ENCODE data around the gene TAC3.

The TAC3 gene

DNA sequence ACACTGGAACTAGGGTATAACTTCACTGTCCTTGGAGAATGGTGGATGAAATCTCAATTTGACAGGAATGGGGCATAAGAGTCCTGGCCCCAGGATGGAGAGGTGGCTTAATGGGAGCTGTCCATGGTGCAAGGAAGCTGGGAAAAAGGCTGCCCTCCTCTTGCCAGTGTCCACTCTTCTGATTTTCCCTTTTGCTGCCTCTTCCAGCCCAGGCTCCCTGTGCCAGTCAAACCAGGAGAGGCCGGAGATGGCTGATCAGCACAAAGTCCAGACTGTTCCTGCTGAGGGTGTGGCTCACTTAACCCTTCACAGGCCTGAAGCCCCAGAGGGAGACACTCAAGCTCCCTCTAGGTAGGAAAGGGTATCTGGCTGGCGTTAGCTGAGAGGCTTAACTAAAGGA lies 33.6 kb upstream of the TAC3 start, which contains the start of gene MYO1A:
Gene MYO1A, minus strand, starts transcription at position 240 of the 400 bp plus-strand sequence. CDS start 1,806 bp downstream, outside the sequence.
- H3K27ac ChIP-seq = no peak within 1 kb of the TSS
- TF ChIP-seq, protein P1, sequence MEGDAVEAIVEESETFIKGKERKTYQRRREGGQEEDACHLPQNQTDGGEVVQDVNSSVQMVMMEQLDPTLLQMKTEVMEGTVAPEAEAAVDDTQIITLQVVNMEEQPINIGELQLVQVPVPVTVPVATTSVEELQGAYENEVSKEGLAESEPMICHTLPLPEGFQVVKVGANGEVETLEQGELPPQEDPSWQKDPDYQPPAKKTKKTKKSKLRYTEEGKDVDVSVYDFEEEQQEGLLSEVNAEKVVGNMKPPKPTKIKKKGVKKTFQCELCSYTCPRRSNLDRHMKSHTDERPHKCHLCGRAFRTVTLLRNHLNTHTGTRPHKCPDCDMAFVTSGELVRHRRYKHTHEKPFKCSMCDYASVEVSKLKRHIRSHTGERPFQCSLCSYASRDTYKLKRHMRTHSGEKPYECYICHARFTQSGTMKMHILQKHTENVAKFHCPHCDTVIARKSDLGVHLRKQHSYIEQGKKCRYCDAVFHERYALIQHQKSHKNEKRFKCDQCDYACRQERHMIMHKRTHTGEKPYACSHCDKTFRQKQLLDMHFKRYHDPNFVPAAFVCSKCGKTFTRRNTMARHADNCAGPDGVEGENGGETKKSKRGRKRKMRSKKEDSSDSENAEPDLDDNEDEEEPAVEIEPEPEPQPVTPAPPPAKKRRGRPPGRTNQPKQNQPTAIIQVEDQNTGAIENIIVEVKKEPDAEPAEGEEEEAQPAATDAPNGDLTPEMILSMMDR (IDR thresholded peaks at IDR 0.05) = no peak

DNA sequence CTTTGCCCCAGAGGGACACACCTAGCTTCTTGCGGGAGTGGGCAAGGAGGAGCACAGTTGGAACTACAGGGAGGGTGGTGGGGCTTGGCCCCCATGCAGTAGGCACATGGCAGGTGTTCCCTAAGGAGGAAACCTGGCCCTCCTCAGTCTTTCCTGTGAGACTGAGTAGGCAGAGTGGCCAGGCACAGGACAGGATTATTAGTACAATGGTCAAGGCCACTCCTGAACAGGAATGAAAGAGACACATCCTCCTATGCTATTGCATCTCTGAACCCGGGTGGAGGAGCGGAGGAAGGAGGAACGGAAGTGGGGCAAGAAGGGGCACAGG lies 32.8 kb upstream of the TAC3 start:
- DNase-seq (ENCODE audit: low spot score) = no peak
- Histone ChIP-seq H3K4me3 (no peak overlapping the region), H3K27ac (no peak overlapping the region)
- TF ChIP-seq, protein P1 (IDR thresholded peaks at IDR 0.05) = no peak

More for the DNA sequence above, 33.6 kb upstream of the TAC3 start, which contains the start of gene MYO1A:
- DNase-seq (ENCODE audit: low spot score) = no peak
- H3K4me3 ChIP-seq = no peak within 1 kb of the TSS

DNA sequence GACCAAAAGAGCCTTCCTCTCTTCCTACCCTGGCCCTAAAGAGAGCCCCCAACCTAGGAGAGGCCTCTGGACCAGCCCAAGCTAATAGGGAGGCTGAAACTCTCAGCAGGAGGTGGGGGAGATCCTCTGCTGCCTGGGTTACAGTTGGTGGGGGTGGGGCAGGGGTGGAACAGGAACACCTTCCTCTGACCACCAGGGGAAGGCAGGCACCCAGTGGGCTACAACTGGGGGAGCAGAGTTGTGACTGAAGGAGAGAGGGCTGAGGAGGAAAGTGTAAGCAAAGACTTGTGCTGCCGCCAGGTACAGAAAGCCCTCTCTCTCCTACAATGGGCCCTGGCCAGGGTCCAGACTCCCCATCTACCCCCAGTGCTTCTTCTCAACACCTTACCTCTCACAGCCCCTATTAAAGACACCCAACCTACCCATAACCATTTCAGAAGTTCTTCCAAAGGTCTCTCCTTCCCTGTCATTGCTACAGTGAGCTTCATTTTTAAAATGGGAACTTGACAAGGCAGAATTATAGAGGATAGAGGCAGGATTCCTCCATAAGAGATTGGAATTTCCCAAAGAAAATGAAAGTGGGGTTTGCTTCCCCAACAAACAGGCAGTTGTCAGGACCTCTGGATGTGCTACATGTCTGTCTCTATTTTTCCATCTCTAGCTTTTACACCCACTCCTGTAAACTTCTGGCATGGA lies 32.2 kb upstream of the TAC3 start:
- TF ChIP-seq, protein P1 (IDR thresholded peaks at IDR 0.05) = no peak
- Histone ChIP-seq H3K27ac (no peak overlapping the region), H3K4me3 (no peak overlapping the region)
- DNase-seq (ENCODE audit: low spot score) = no peak

DNA sequence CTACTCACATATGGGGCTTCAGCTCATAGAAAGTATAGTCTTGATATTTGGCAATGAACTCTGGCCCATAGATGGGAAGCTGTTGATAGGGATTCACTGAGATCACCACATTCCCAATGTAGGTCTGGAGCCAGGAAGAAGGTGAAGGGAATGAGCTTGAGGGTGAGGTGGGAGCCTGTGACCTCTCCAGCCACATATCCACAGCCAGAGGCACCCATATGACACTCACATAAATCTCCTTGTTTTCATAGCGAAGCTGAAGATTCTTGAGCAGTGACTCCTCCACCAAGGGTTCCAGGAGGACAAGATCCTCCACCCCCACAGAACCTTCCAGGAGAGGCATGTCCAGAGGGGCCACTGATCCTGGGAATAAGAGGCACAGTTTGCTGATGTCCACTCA lies 31.7 kb upstream of the TAC3 start:
- no peak for DNase-seq (ENCODE audit: low spot score)
- Histone ChIP-seq H3K27ac (no peak overlapping the region), H3K4me3 (no peak overlapping the region)
- TF ChIP-seq, protein P1 (IDR thresholded peaks at IDR 0.05) = no peak

DNA sequence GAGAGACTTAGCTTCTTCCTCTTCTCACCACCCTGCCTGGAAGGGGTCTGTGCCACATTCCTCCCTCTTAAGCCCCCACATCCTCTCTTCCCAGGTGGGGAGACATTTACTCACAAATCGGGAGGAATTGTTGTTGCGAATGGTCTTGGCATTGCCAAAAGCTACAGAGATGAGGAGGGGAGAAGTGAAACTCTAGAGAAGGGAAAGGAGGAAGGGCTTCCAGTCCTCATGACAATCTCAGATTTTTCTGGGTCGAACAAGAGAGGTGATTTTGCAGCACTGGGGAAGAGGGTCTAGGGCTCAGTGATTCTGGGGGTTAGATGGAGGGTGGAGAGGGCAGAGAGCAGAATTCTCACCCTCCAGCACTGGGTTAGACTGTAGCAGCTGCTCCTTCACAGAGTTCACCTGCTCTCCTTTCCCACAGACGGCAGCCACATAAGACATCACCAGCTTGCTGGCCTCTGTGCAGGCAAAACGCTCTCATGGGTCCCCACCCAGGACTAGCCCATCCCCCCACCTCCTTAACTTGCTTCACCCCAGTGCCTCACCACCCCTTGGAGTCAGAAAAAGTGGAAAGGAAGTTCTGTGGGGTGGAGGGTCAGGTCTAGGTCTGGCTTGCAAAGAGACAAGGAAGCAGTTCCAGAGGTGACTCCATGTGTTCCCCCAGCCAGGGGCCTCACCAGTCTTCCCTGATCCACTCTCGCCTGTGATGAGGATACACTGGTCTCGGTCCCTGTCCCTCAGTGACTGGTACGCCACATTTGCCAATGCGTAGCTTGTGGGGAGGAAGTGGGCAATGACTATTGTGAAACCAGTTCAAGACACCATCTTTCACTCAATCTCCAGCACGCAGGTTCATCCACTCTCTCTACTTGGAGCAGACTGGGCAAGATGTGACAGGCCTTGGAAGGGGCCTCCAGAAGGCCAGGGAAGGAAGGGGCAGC lies 30.9 kb upstream of the TAC3 start:
- TF ChIP-seq, protein P1 (IDR thresholded peaks at IDR 0.05) = no peak
- Histone ChIP-seq H3K27ac (peak overlapping the region in 1 of 2 donors; percentile 38), H3K4me3 (peak overlapping the region; percentile 28)
- no peak for DNase-seq (ENCODE audit: low spot score)

DNA sequence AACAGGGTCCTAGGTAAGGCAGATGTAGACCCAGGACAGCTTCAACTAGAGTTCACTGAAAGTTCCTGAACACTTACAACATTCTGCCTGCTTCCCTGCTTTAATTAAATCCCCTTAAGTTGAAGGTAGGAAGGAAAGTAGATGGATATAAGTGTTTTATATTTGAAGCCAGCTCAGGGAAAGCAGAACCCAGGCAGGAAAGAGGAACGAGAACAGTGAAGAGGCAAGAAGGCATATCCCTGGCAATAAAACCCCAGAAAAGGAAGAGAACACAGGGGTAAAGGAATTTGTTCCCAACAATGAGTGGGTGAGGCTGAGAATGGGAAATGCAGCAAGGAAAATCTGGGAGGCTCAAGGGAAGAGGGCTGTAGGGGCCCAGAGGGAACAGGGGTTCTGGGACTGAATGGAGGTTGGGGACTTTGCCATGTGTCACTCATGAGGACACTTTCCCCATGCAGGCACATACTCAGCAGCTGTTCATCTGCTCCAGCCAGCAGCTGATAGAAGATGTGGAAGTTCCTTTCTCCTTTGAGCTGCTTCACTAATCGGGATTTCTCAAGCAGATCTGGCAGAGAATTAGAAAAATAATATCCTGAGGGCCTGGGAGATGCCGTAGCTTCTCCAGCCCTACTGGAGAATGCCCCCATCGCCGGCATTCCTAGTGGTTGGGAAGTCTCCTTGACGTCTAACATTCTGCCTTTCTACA lies 29.9 kb upstream of the TAC3 start:
- peak overlapping the region; percentile 28 for H3K4me3 ChIP-seq
- DNase-seq (ENCODE audit: low spot score) = no peak
- peak overlapping the region in 1 of 2 donors; percentile 38 for H3K27ac ChIP-seq
- TF ChIP-seq, protein P1 (IDR thresholded peaks at IDR 0.05) = no peak
